Measurements from ENCODE around the gene LRP3. TPM values are rescaled to one million over a fixed set of nuclear protein-coding genes. Genes with fewer than 3 reads are reported as not detected.
"Not testable (repeated sequence)": the region's sequence is repeated elsewhere in the genome, so short reads cannot be mapped to it uniquely, and the experiment has no call there.

The LRP3 gene
- total and polyA plus RNA-seq, 5 experiments from 2014 or later, result not detected

DNA sequence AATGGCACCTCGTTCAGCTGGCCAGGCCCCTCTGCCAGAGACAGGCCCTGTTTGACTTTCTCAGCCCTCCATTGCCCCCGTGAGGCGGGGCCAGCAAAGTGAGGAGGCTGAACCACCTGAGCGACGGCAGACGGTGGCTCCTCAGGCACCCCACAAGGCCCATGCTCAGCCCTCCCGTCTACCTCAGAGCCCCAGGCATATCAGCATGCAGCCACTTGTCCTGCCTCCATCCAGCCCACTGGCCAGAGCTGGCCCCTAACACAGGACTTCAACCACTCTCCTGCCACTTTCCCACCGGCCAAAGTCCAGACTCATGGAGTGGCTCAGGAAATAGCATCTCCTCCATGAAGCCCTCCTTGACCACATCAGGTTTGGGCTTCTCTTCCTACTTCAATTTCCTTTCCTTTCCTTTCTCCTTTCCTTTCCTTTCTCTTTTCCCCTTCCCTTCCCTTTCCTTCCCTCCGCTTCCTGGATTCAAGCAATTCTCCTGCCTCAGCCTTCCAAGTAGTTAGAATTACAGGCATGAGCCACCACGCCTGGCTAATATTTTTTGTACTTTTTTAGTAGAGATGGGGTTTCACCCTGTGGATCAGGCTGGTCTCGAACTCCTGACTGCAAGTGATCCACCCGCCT is 22.2 kb downstream of the LRP3 start:
- peak overlapping the region in 1 of 10 donors; percentile 5 for H3K27ac Mint-ChIP-seq
- no peaks in the 10 kb centered on the region for H3K9me3 Mint-ChIP-seq
- H3K4me1 Mint-ChIP-seq, result no peaks in the 10 kb centered on the region
- H3K4me3 Mint-ChIP-seq, result no peak overlapping the region
- no peak for ATAC-seq
- H3K27me3 Mint-ChIP-seq, result peaks cover 0 to 11% (median 8%) of the 10 kb centered on the region in 5 donors
- H3K36me3 Mint-ChIP-seq, result no peaks in the 10 kb centered on the region
- POLR2A ChIA-PET, result no interaction called here
- no peak for DNase-seq

GRCh38 chr19:33217881-33218280 is 23.8 kb downstream of the LRP3 start:
- Mint-ChIP-seq H3K36me3 (no peaks in the 10 kb centered on the region), H3K27ac (no peak overlapping the region), H3K4me1 (no peaks in the 10 kb centered on the region), H3K9me3 (no peaks in the 10 kb centered on the region), H3K4me3 (no peak overlapping the region), H3K27me3 (peaks cover 5 to 22% (median 14%) of the 10 kb centered on the region in 5 donors)
- no peak for ATAC-seq
- POLR2A ChIA-PET, result no interaction called here
- DNase-seq, result no peak

DNA sequence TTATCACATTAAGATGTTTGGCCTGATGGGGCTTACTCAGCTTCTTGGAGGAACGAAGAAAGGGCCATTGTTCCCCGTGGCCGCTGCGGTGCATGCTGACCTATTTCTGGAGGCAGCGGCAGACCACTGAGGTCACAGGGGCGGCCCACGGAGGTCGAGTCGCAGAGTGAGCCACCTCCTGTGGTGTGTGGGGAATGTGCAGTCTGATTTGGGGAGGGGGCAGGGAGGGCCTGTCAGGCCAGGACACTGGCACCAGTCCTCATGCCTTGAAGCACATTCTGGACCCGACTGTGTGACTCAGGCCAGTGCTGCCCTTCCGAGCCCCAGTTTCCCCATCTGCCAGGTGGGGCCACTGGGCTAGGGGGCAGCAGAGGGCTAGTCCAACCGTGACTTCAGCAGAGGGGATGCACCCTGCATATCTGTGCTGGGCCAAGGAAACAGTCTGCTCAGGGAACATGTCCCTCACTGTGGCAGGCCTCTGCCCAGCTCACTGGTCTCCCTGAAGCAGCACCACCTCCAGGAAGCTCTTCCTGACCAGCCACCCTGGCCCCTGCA is 25.2 kb downstream of the LRP3 start:
- Mint-ChIP-seq H3K4me3 (no peak overlapping the region), H3K9me3 (peaks cover 0 to 2% (median 0%) of the 10 kb centered on the region in 9 donors), H3K27me3 (peaks cover 5 to 37% (median 17%) of the 10 kb centered on the region in 5 donors), H3K4me1 (no peaks in the 10 kb centered on the region), H3K36me3 (no peaks in the 10 kb centered on the region), H3K27ac (no peak overlapping the region)
- POLR2A ChIA-PET, result interaction anchor here (0.7 kb wide), 1 partner anchor 1955 kb away, joined by 4 read pairs; no protein-coding TSS in a partner anchor
- no peak for DNase-seq
- ATAC-seq, result no peak

- no peak for DNase-seq
- H3K4me3 Mint-ChIP-seq, result no peak overlapping the region
- H3K9me3 Mint-ChIP-seq, result peaks cover 0 to 4% (median 0%) of the 10 kb centered on the region in 9 donors
- H3K27me3 Mint-ChIP-seq, result peaks cover 8 to 45% (median 21%) of the 10 kb centered on the region in 5 donors
- no peak for ATAC-seq
- no peaks in the 10 kb centered on the region for H3K36me3 Mint-ChIP-seq
- peaks cover 0 to 3% (median 2%) of the 10 kb centered on the region in 4 donors for H3K4me1 Mint-ChIP-seq
- H3K27ac Mint-ChIP-seq, result no peak overlapping the region
- POLR2A ChIA-PET, result no interaction called here
These were observed 26.0 kb downstream of the LRP3 start for GRCh38 chr19:33220115-33220514.

GRCh38 chr19:33220735-33221134 is 26.6 kb downstream of the LRP3 start:
- Mint-ChIP-seq H3K4me1 (peaks cover under 1 to 3% (median 3%) of the 10 kb centered on the region in 4 donors), H3K36me3 (no peaks in the 10 kb centered on the region), H3K4me3 (no peak overlapping the region), H3K27ac (peak overlapping the region in 1 of 10 donors; percentile 37), H3K27me3 (peaks cover 8 to 49% (median 21%) of the 10 kb centered on the region in 5 donors), H3K9me3 (peaks cover 0 to 4% (median 0%) of the 10 kb centered on the region in 9 donors)
- DNase-seq, result no peak
- ATAC-seq, result no peak
- POLR2A ChIA-PET, result no interaction called here

- no peak for DNase-seq
- H3K36me3 Mint-ChIP-seq, result peaks cover 0 to 5% (median 1%) of the 10 kb centered on the region in 3 donors
- ATAC-seq, result no peak
- POLR2A ChIA-PET, result no interaction called here
- H3K9me3 Mint-ChIP-seq, result peaks cover 0 to 12% (median 0%) of the 10 kb centered on the region in 9 donors
- peaks cover 13 to 58% (median 30%) of the 10 kb centered on the region in 5 donors for H3K27me3 Mint-ChIP-seq
- no peak overlapping the region for H3K27ac Mint-ChIP-seq
- peaks cover 7 to 10% (median 10%) of the 10 kb centered on the region in 4 donors for H3K4me1 Mint-ChIP-seq
- no peak overlapping the region for H3K4me3 Mint-ChIP-seq
These were observed 27.5 kb downstream of the LRP3 start for GRCh38 chr19:33221638-33222037.

DNA sequence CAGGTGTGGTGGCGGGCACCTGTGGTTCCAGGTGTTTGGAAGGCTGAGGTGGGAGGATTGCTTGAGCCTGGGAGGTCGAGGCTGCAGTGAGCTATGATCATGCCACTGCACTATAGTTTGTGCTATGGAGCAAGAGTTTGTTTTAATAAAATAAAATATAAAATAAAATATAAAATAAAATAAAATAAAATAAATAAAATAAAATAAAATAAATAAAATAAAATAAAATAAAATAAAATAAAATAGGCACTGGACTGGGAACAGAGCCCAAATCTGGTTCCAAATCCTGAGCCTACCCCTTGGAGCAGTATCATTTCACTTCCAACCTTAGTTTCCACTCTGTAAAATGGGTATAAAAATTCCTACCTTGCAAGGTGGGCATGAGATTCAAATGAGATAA is 28.1 kb downstream of the LRP3 start:
- Mint-ChIP-seq H3K27me3 (peaks cover 13 to 64% (median 33%) of the 10 kb centered on the region in 5 donors), H3K9me3 (peaks cover 0 to 13% (median 1%) of the 10 kb centered on the region in 9 donors), H3K4me1 (peaks cover 9 to 12% (median 10%) of the 10 kb centered on the region in 4 donors)
- H3K36me3 Mint-ChIP-seq, H3K27ac Mint-ChIP-seq, ATAC-seq, H3K4me3 Mint-ChIP-seq, DNase-seq, POLR2A ChIA-PET: not testable (repeated sequence)

DNA sequence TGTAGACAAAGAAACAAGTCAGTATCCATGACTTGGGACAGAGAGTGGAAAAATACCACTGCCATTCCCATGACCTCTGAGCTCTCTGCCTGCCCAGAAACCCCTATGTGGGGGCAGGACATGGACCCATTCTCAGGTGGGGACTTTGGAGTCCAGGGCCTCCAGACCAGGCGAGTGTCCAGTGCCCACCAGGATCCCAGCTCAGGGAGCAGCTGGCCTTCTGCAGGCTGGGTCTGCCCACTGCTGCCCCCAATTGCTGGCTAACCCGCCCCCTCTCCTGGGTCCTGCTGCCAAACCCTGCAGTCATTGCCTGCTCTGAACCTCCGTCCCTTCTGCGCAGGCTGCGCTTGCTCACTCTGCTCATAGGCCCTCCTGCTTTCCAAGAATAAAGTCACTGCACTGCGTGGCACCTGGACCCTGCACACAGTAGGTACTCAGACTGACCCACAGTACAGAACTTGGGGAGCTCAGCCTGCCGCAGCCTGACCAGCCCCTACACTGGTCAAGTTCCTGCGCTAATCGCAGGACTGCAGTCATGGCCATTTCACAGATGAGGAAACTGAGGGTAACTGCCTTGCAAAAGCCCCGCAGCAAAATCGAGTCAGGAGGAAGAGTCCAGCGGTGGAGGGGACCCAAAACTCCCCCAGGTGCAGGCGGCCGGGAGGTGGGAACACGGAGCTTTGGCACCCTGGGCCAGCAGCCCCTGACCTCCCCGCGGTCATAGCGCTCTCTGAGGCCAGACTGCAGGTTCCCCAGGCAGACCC is 30.7 kb downstream of the LRP3 start:
- no peak for DNase-seq
- Mint-ChIP-seq H3K27me3 (peaks cover 24 to 82% (median 52%) of the 10 kb centered on the region in 5 donors), H3K4me3 (peak overlapping the region; percentile 19 to 78 (median 56)), H3K27ac (peak overlapping the region in 1 of 10 donors; percentile 59), H3K9me3 (peaks cover 8 to 35% (median 20%) of the 10 kb centered on the region in 9 donors), H3K36me3 (peaks cover 11 to 18% (median 12%) of the 10 kb centered on the region in 3 donors), H3K4me1 (peaks cover 9 to 12% (median 11%) of the 10 kb centered on the region in 4 donors)
- no peak for ATAC-seq
- POLR2A ChIA-PET, result no interaction called here

DNA sequence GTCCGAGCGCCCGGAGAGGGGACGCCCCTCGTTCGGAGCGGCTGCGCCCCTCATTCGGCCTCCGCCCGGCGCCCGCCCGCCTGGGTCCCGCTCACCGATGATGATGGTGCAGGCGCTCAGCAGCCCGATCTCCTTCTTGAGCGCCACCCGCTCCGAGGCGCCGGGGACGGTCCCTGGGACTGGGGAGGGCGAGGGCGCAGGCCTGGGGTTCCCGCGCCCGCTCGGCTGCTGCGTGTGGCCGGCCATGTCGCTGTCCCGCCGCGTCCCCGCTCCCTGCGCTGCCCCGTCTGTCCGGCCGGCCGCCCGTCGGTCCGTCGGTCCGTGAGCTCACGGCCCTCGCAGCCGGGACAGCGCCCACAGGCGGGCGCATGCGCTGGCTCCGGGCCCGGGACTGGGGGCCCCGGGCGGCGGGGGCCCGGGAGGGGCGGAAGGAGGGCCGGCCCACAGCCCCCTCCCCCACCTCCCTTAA is 31.4 kb downstream of the LRP3 start, which contains the start of gene SLC7A10:
SLC7A10 (minus strand) TSS at position 393 of the 469 bp plus-strand sequence; CDS start at position 246, 147 bp downstream.
- POLR2A ChIA-PET, result no interaction called here
- H3K9me3 Mint-ChIP-seq, result peaks cover 8 to 39% (median 20%) of the 10 kb centered on the region in 9 donors
- peaks cover 9 to 12% (median 11%) of the 10 kb centered on the region in 4 donors for H3K4me1 Mint-ChIP-seq
- peaks cover 26 to 84% (median 55%) of the 10 kb centered on the region in 5 donors for H3K27me3 Mint-ChIP-seq
- DNase-seq (no peak), ATAC-seq (peak; percentile 29 to 53)
- H3K4me3 Mint-ChIP-seq, result peak within 1 kb of the TSS; percentile 63 to 91 (median 76)
- peaks cover 11 to 20% (median 12%) of the 10 kb centered on the region in 3 donors for H3K36me3 Mint-ChIP-seq
- peak within 1 kb of the TSS in 1 of 10 donors; percentile 90 for H3K27ac Mint-ChIP-seq

- H3K36me3 Mint-ChIP-seq, result peaks cover 11 to 24% (median 12%) of the 10 kb centered on the region in 3 donors
- DNase-seq, result no peak
- peaks cover 31 to 79% (median 53%) of the 10 kb centered on the region in 5 donors for H3K27me3 Mint-ChIP-seq
- POLR2A ChIA-PET, result no interaction called here
- H3K4me3 Mint-ChIP-seq, result peak overlapping the region; percentile 63 to 91 (median 78)
- peak; percentile 42 to 70 for ATAC-seq
- peaks cover 8 to 39% (median 20%) of the 10 kb centered on the region in 9 donors for H3K9me3 Mint-ChIP-seq
- peak overlapping the region in 1 of 10 donors; percentile 56 for H3K27ac Mint-ChIP-seq
- peaks cover 9 to 12% (median 11%) of the 10 kb centered on the region in 4 donors for H3K4me1 Mint-ChIP-seq
These were observed 32.6 kb downstream of the LRP3 start for GRCh38 chr19:33226550-33227241.

- Mint-ChIP-seq H3K4me1 (peaks cover 9 to 12% (median 11%) of the 10 kb centered on the region in 4 donors), H3K27me3 (peaks cover 31 to 78% (median 53%) of the 10 kb centered on the region in 5 donors), H3K9me3 (peaks cover 8 to 39% (median 20%) of the 10 kb centered on the region in 9 donors), H3K4me3 (peak overlapping the region; percentile 54 to 78 (median 70)), H3K27ac (no peak overlapping the region), H3K36me3 (peaks cover 11 to 24% (median 12%) of the 10 kb centered on the region in 3 donors)
- DNase-seq, result no peak
- no peak for ATAC-seq
- POLR2A ChIA-PET, result no interaction called here
These were observed 33.1 kb downstream of the LRP3 start for GRCh38 chr19:33227242-33227650.
